ENCODE measurements around the gene SYT4. TPM values are rescaled to one million over a fixed set of nuclear protein-coding genes. Genes with fewer than 3 reads are reported as not detected.

Gene SYT4
- total RNA-seq, 1 donor from 2014 or later: not detected

- no peak for TF ChIP-seq CTCF (IDR thresholded peaks at IDR 0.05; ENCODE audit: insufficient read depth, low read length, poor library complexity, severe bottlenecking)
- DNase-seq (ENCODE audit: low read depth): no peak
- Histone ChIP-seq H3K4me3 (ENCODE audit: low read depth, low read length) (no peak overlapping the region), H3K36me3 (ENCODE audit: control insufficient read depth, insufficient read depth, low read length) (no peaks in the 10 kb centered on the region), H3K27me3 (ENCODE audit: control insufficient read depth, insufficient read depth, low read length) (peaks cover 2% of the 10 kb centered on the region)
Measured at GRCh38 chr18:43283299-43283698, 6.0 kb upstream of the SYT4 start.

GRCh38 chr18:43279015-43279744, 1.9 kb upstream of the SYT4 start:
- no peaks in the 10 kb centered on the region for H3K36me3 ChIP-seq (ENCODE audit: control insufficient read depth, insufficient read depth, low read length)
- no peak for TF ChIP-seq CTCF (IDR thresholded peaks at IDR 0.05; ENCODE audit: insufficient read depth, low read length, poor library complexity, severe bottlenecking)
- DNase-seq (ENCODE audit: low read depth): peak; percentile 10
- no peak overlapping the region for H3K4me3 ChIP-seq (ENCODE audit: low read depth, low read length)
- H3K27me3 ChIP-seq (ENCODE audit: control insufficient read depth, insufficient read depth, low read length): peaks cover 6% of the 10 kb centered on the region

- TF ChIP-seq CTCF (IDR thresholded peaks at IDR 0.05; ENCODE audit: insufficient read depth, low read length, poor library complexity, severe bottlenecking): no peak
- H3K27me3 ChIP-seq (ENCODE audit: control insufficient read depth, insufficient read depth, low read length): peaks cover 6% of the 10 kb centered on the region
- H3K36me3 ChIP-seq (ENCODE audit: control insufficient read depth, insufficient read depth, low read length): no peaks in the 10 kb centered on the region
- DNase-seq (ENCODE audit: low read depth): no peak
- no peak overlapping the region for H3K4me3 ChIP-seq (ENCODE audit: low read depth, low read length)
Measured at GRCh38 chr18:43278355-43278754, 1.1 kb upstream of the SYT4 start.

- Histone ChIP-seq H3K36me3 (ENCODE audit: control insufficient read depth, insufficient read depth, low read length) (no peaks in the 10 kb centered on the region), H3K4me3 (ENCODE audit: low read depth, low read length) (no peak overlapping the region), H3K27me3 (ENCODE audit: control insufficient read depth, insufficient read depth, low read length) (peaks cover 6% of the 10 kb centered on the region)
- DNase-seq (ENCODE audit: low read depth): no peak
- TF ChIP-seq CTCF (IDR thresholded peaks at IDR 0.05; ENCODE audit: insufficient read depth, low read length, poor library complexity, severe bottlenecking): no peak
Measured at GRCh38 chr18:43276491-43276890, 799 bp downstream of the SYT4 start.

- no peak for DNase-seq (ENCODE audit: low read depth)
- no peak for TF ChIP-seq CTCF (IDR thresholded peaks at IDR 0.05; ENCODE audit: insufficient read depth, low read length, poor library complexity, severe bottlenecking)
- Histone ChIP-seq H3K4me3 (ENCODE audit: low read depth, low read length) (no peak overlapping the region), H3K27me3 (ENCODE audit: control insufficient read depth, insufficient read depth, low read length) (peaks cover 6% of the 10 kb centered on the region), H3K36me3 (ENCODE audit: control insufficient read depth, insufficient read depth, low read length) (no peaks in the 10 kb centered on the region)
Measured at GRCh38 chr18:43275546-43275945, 1.7 kb downstream of the SYT4 start.

GRCh38 chr18:43274526-43274925, 2.8 kb downstream of the SYT4 start:
- DNase-seq (ENCODE audit: low read depth): no peak
- H3K27me3 ChIP-seq (ENCODE audit: control insufficient read depth, insufficient read depth, low read length): peaks cover 6% of the 10 kb centered on the region
- no peaks in the 10 kb centered on the region for H3K36me3 ChIP-seq (ENCODE audit: control insufficient read depth, insufficient read depth, low read length)
- no peak overlapping the region for H3K4me3 ChIP-seq (ENCODE audit: low read depth, low read length)
- no peak for TF ChIP-seq CTCF (IDR thresholded peaks at IDR 0.05; ENCODE audit: insufficient read depth, low read length, poor library complexity, severe bottlenecking)

Measured in kidney epithelial cell (primary cell).